Activated naive CD4-positive, alpha-beta T cell treated with Interleukin-2 at 50 U/mL for 16 hours (primary cell): Measurements from ENCODE around the gene TVP23B.
"Not testable (repeated sequence)": the region's sequence is repeated elsewhere in the genome, so short reads cannot be mapped to it uniquely, and the experiment has no call there.

Experiments used
- DNase-seq: peaks from one replicate; pipeline ENCODE4 v3.0.0-alpha.2; 2020

Gene TVP23B

DNA sequence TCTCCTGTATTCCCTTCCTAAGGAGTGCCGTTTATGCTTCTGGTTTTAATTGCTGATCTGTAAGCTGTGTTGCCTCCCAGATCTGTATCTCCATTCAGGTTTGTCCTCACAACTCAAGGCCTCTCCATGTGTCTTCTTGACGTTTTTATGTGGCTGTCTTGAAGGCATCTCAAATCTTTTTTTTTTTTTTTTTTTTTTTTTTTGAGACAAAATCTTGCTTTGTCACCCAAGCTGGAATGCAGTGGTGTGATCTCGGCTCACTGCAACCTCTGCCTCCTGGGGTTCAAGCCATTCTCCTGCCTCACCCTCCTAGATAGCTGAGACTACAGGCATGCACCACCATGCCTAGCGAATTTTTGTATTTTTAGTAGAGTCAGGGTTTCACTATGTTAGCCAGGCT lies 13.9 kb downstream of the TVP23B start:
- not testable (repeated sequence) for DNase-seq

DNA sequence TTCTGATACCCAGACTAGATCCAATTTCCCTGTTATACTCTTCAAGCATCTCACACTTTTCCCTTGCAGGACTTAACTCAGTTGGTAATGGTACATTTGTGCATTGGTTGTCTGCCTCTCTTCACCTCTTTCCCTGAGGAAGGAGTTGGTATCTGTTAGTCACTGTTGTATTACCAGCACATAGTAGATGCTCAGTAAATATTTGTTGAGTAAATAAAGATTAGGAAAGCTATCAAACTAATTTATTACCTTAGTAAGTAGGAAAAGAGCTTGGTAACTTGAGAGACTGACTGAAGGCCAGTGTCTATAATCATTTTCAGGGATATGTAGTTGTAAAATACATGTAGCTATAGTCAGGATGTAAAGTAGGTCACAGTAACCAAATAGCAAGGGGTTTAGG lies 15.9 kb downstream of the TVP23B start:
- DNase-seq, result not testable (repeated sequence)

GRCh38 chr17:18803458-18804245 lies 22.7 kb downstream of the TVP23B start:
- DNase-seq, result not testable (repeated sequence)

DNA sequence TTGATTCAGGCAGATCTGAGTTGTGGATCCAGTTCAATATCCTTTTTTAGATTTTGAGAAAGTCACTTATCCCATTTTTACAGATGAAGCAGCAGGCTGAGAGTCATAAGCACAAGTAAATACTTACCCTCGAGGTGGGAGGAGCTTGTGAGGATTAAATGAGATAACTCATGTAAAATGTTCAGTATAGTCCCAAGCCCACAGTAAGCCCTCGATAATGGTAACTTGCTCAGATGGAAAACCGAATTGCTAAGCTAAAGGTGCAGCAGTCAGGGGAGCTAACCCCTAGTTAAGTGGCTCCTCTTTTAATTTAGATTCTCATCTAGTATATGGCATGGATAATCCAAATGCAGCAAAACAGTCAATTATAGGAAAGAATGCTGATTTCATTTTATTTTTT lies 34.9 kb downstream of the TVP23B start:
- not testable (repeated sequence) for DNase-seq

DNA sequence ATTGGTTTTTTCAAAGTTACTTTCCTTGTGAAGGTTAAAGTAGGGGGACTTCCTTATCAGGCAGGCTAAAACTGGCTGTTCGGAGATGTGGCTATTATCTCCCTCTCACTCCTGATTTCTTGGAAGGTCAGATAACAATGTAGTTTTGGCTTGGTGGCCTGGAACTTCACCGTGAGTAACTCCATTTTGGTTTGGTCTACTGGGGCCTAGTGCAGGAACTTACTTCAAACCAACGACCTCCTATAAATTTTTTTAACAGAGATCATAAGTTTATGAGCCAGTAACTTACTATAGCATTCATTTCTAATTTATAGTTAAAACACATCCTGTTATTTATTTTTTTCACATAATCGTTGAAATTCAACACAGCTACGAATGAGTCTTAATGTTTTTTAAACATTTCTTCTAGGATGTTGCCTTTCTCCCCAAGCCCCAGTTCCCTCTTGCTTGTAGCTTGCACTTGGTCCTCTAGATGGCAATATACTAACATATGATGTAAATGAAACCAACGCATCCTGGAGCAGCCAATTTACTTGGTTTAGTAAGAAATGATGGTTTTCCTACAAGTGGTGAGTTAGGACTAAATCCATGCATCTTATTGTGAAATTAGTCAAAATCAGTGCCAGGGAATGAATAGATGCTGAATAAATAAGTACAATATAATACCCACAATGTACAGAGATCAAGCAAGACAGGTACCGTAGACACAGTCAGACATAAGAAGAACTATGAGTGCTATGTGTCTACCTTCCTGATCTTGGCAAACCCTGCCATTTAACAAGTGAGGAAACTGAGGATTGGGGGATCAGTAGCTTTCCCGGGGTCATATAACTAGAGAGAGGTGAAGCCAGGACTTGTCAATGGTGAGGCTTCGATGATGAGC lies 35.7 kb downstream of the TVP23B start:
- peak; percentile 24 for DNase-seq

- not testable (repeated sequence) for DNase-seq
Observed at GRCh38 chr17:18821430-18821829, 40.4 kb downstream of the TVP23B start.

GRCh38 chr17:18827613-18828012 lies 46.6 kb downstream of the TVP23B start:
- DNase-seq, result not testable (repeated sequence)

DNA sequence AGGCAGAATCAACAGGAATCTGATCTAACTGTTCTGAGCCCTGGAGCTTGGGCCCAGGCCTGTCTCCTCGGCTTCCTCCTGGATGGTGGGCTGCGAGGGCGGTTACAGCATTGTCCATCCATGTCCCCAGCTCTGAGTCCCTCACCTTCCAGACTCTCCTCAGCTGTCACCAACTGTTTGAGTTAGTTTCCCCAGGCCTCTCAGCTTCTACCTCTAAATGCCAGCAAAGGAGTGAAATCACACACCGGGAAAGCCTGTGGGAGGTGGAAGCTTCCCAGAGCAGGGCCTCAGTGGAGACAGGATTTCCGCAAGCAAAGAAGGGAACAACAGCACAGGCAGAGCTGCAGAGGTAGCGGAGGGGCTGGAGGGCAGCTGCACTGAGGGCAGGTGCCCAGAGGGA lies 67.5 kb downstream of the TVP23B start:
- DNase-seq, result no peak

DNA sequence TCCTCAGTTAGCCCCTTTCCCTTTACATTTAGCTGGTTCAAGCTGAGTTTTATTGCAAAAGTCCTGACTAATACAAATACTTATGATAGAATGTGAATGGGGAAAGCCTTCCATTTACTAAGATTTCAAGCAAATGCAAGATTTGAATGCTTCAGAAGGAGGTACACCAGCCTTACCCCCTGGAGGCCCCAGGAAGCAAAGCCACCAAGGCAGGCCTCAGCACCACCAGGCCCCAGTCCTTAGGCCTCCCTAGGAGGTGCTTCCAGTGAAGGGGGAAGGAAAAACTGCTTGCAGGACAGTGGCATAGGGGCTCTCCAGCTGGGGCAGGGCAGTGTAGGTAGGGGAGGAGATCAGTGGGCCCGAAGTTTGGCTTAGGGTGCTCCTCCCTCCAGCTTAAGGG lies 69.7 kb downstream of the TVP23B start:
- no peak for DNase-seq

DNA sequence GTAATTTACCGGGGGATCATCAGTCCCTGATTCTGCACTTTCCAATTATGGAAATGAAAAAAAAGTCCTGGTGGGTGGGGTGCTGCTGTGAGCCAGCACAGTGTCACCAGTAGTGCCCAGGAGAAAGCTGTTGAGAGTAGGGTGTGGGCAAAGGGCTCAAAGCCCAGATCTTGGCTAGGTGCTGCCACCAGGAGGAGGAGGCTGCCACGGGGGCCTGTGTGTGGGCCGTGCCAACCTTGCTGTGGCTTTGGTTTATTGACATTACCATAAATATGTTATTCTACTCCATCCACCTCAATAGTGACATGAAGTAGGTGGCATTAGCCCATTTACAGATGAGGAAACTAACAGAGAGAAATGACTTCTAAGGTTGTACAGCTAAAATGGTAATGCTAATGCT lies 70.2 kb downstream of the TVP23B start:
- no peak for DNase-seq

DNA sequence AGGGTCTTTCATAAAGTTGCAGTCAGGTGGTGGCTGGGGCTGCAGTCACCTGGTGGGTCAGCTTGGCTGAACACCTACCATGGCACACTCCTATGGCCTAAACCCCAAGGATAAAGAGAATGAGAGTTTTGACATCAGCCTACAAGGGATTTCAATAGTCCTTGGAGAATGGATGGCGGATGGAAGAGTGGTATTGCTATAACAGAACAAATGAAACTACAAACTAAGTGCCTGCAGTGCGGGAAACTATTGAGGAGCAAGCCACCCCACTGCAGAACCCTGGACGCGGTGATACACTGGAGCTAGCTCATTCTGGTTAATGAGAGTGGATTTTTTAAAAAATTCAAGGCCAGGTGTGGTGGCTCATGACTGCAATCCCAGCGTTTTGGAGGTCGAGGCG lies 74.0 kb downstream of the TVP23B start:
- no peak for DNase-seq

- peak; percentile 88 for DNase-seq
Observed at GRCh38 chr17:18855831-18856569, 75.0 kb downstream of the TVP23B start.
